K562 (cell line): ENCODE measurements around the gene KCNA1. TPM values are rescaled to one million over a fixed set of nuclear protein-coding genes. Genes with fewer than 3 reads are reported as not detected.

Experiments
- ATAC-seq: fragments of 200-7000 bp; cut with Tn5 transposase; 3 replicates; pipeline ENCODE4 v1.9.1; 2020; ENCODE audit warnings: moderate library complexity
- BruUV-seq: library from RNA; stranded (reverse); fragments of 400-500 nt; replicated peaks from 2 replicates; lab custom pipeline; 2021; lab: Mats Ljungman, UMichigan
- CTCF ChIA-PET: fragments of 300-600 bp; formaldehyde crosslinking; extraction: SDS; loops from one replicate; lab custom pipeline; 2021; ENCODE audit warnings: low intra/inter-chr PET ratio; lab: Yijun Ruan, JAX
- POLR2A ChIA-PET: fragments of 300-600, 350-650 bp; sonication (Branson Sonifier 250); formaldehyde crosslinking; extraction: SDS; loops from one replicate; lab custom pipeline; 2021; ENCODE audit warnings: antibody characterized with exemption, inconsistent platforms; lab: Yijun Ruan, JAX
- DNase-seq, 4 experiments: peaks; one replicate each; pipeline versions ENCODE4 v3.0.0 to v3.0.0-alpha.2; 2011 to 2018; ENCODE audit warnings: low spot score in 3 of 4, mixed read lengths in 3 of 4; ENCODE audit errors: extremely low read depth in 1 of 4
- FAIRE-seq: peaks from 2 replicates; lab custom pipeline; 2011; peaks lifted over from hg19 to GRCh38; lab: Jason Lieb, UNC
- H2AFZ ChIP-seq: 2 replicates; pipeline ENCODE4 v1.6.0; 2011; ENCODE audit warnings: low read depth, low read length, control low read depth, inconsistent platforms
- H3K27ac ChIP-seq: fragments of 200-600 bp; 3 replicates; pipeline ENCODE4 v1.8.0; 2011; ENCODE audit warnings: low read depth, mild to moderate bottlenecking, control low read depth, inconsistent platforms, low read length, moderate library complexity, mixed read lengths; ENCODE audit errors: extremely low read depth
- H3K27me3 ChIP-seq, 2 experiments: fragments of 300-600 bp in 1 of 2; 2 replicates in 1 of 2; 3 replicates in 1 of 2; pipeline versions ENCODE4 v1.6.0 to v1.8.0; 2011; ENCODE audit warnings: inconsistent platforms in 2 of 2, low read length in 2 of 2, mild to moderate bottlenecking in 1 of 2, mixed read lengths in 1 of 2, moderate library complexity in 1 of 2; ENCODE audit not compliant: control insufficient read depth in 2 of 2, insufficient read depth in 2 of 2
- H3K36me3 ChIP-seq: fragments of 300-600 bp; 3 replicates; pipeline ENCODE4 v1.8.0; 2011; ENCODE audit warnings: mild to moderate bottlenecking, low read length, inconsistent platforms; ENCODE audit not compliant: control insufficient read depth, insufficient read depth
- H3K4me1 ChIP-seq, 2 experiments: fragments of 200-600 bp in 1 of 2; replicated peaks in 1 of 2; 2 replicates in 1 of 2; 3 replicates in 1 of 2; pipeline versions ENCODE4 v1.5.1 to v1.8.0; 2011; ENCODE audit warnings: inconsistent platforms in 2 of 2, low read length in 2 of 2, mild to moderate bottlenecking in 1 of 2, mixed read lengths in 1 of 2, moderate library complexity in 1 of 2; ENCODE audit not compliant: control insufficient read depth in 2 of 2, insufficient read depth in 2 of 2
- H3K4me2 ChIP-seq: 2 replicates; pipeline ENCODE4 v1.6.1; 2011; ENCODE audit warnings: low read length, control low read depth, inconsistent platforms, mixed read lengths; ENCODE audit not compliant: insufficient read depth
- H3K4me3 ChIP-seq: fragments of 200-600 bp; sonication (generic), shearing (Covaris generic); 2 replicates; pipeline ENCODE4 v1.5.1; 2016; ENCODE audit warnings: control low read depth, inconsistent platforms
- H3K79me2 ChIP-seq: fragments of 200-600 bp; 3 replicates; pipeline ENCODE4 v1.8.0; 2011; ENCODE audit warnings: low read length, inconsistent platforms; ENCODE audit not compliant: control insufficient read depth, insufficient read depth
- H3K9ac ChIP-seq, 2 experiments: 2 replicates each; pipeline versions ENCODE4 v1.6.0 to v1.6.1; 2011; ENCODE audit warnings: low read depth in 2 of 2, low read length in 2 of 2, control low read depth in 1 of 2, inconsistent platforms in 1 of 2, mild to moderate bottlenecking in 1 of 2, mixed read lengths in 1 of 2; ENCODE audit not compliant: insufficient read depth in 1 of 2
- H3K9me1 ChIP-seq: one replicate; pipeline ENCODE4 v1.6.0; 2011; ENCODE audit warnings: inconsistent platforms, mild to moderate bottlenecking, low read length, moderate library complexity; ENCODE audit not compliant: control insufficient read depth, insufficient read depth
- H3K9me3 ChIP-seq: replicated peaks from 2 replicates; pipeline ENCODE4 v1.5.1; 2011; ENCODE audit warnings: low read depth, low read length, inconsistent platforms; ENCODE audit not compliant: control insufficient read depth, insufficient read depth
- H4K20me1 ChIP-seq: replicated peaks from 2 replicates; pipeline ENCODE4 v1.6.1; 2011; ENCODE audit warnings: low read length, inconsistent platforms, mixed read lengths; ENCODE audit not compliant: control insufficient read depth, insufficient read depth
- DLX4 ChIP-seq: fragments of 250-450 bp; sonication (Bioruptor Pico); IDR thresholded peaks from 2 replicates; pipeline ENCODE4 v1.6.1; 2021; ENCODE audit warnings: mild to moderate bottlenecking
- MCM2 ChIP-seq: fragments of 450-650 bp; IDR thresholded peaks from 2 replicates; pipeline ENCODE4 v1.6.1; 2017; ENCODE audit warnings: low read depth, mild to moderate bottlenecking
- NCOR1 ChIP-seq: fragments of 450-650 bp; IDR thresholded peaks from 2 replicates; pipeline ENCODE4 v1.6.1; 2016; ENCODE audit warnings: mild to moderate bottlenecking, moderate library complexity
- PHB ChIP-seq: fragments of 250-450 bp; sonication (Bioruptor Pico); IDR thresholded peaks from 2 replicates; pipeline ENCODE4 v1.5.0; 2021
- RNF219 ChIP-seq: fragments of 250-450 bp; sonication (Bioruptor Pico); IDR thresholded peaks from 2 replicates; pipeline ENCODE4 v1.5.0; 2022; ENCODE audit warnings: mild to moderate bottlenecking
- WGBS: fragments of 100-300 bp; shearing (Covaris generic); methylation state at CpG from one replicate; pipeline ENCODE4 v1.1.6; 2016; ENCODE audit warnings: low coverage, mixed read lengths; ENCODE audit not compliant: insufficient coverage; ENCODE audit errors: missing lambda C conversion rate; 5-methylcytosine and 5-hydroxymethylcytosine counted together
- in situ Hi-C: fragments of 300-500 bp; cut with MboI; formaldehyde crosslinking; loops from 4 replicates; pipeline ENCODE4 v1.15.0; 2018; ENCODE audit warnings: inconsistent platforms, mixed read lengths
- intact Hi-C: fragments of 100-400 bp; cut with micrococcal nuclease; formaldehyde crosslinking; loops from 2 replicates; pipeline ENCODE4 v1.14.2; 2022
- polyA plus RNA-seq, 8 experiments: library from polyadenylated mRNA; depleted of rRNA in 4 of 8; stranded (reverse) in 5 of 8; unstranded in 3 of 8; fragments of >200 nt; fragmentation: Nextera tagmentation in 2 of 8; fragmentation: Illumina TruSeq in 1 of 8; extraction: Ambion mirVana in 2 of 8; extraction: Trizol in 1 of 8; gene quantifications; 2 replicates each; pipeline versions ENCODE4 v1.2.1 to v1.2.3, GENCODE V29; 2011 to 2014; ENCODE audit warnings: inconsistent platforms in 1 of 8, missing spikeins in 1 of 8
- total RNA-seq, 7 experiments: library from RNA; depleted of rRNA in 6 of 7; stranded (reverse); fragments of >200 nt in 6 of 7; fragmentation: Illumina TruSeq in 2 of 7; extraction: Trizol in 2 of 7; gene quantifications; 2 replicates each; pipeline versions ENCODE4 v1.2.1 to v1.2.3, GENCODE V29; 2011 to 2021; ENCODE audit warnings: low replicate concordance in 1 of 7
- TF ChIP-seq, protein P1 (sequence below): fragments of 450-650 bp; formaldehyde crosslinking; IDR thresholded peaks from 2 replicates; pipeline ENCODE4 v1.4.0; 2020; ENCODE audit warnings: mild to moderate bottlenecking, moderate library complexity

KCNA1 gene
- total and polyA plus RNA-seq, 9 of the 15 experiments (the other 6 are each of a cell fraction or from before 2014, with no cell fraction given) = not detected

GRCh38 chr12:4909410-4909733 is 333 bp upstream of the KCNA1 start:
- intact Hi-C loops (no loop called here), in situ Hi-C loops (no loop called here)
- H3K9me3 ChIP-seq = no peaks in the 10 kb centered on the region
- no peaks in the 10 kb centered on the region for H3K79me2 ChIP-seq
- no peak overlapping the region for H3K27ac ChIP-seq
- no peak overlapping the region for H2AFZ ChIP-seq
- no peaks in the 10 kb centered on the region for H3K36me3 ChIP-seq
- BruUV-seq = no TSS peak
- no peaks in the 10 kb centered on the region for H3K9me1 ChIP-seq
- CTCF ChIA-PET = no interaction called here
- WGBS = no CpG with 5 or more reads among the region's 24 CpGs
- no peak overlapping the region for H3K9ac ChIP-seq
- no peaks in the 10 kb centered on the region; a peak in 1 of 5 replicates for H3K4me1 ChIP-seq
- H3K27me3 ChIP-seq = peaks cover 2 to 34% of the 10 kb centered on the region in 2 experiments; a peak in 3 of 5 replicates
- TF ChIP-seq, protein P1, sequence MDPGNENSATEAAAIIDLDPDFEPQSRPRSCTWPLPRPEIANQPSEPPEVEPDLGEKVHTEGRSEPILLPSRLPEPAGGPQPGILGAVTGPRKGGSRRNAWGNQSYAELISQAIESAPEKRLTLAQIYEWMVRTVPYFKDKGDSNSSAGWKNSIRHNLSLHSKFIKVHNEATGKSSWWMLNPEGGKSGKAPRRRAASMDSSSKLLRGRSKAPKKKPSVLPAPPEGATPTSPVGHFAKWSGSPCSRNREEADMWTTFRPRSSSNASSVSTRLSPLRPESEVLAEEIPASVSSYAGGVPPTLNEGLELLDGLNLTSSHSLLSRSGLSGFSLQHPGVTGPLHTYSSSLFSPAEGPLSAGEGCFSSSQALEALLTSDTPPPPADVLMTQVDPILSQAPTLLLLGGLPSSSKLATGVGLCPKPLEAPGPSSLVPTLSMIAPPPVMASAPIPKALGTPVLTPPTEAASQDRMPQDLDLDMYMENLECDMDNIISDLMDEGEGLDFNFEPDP (CRISPR knock-in tag) = no peak
- TF ChIP-seq DLX4 (CRISPR knock-in tag) (no peak), NCOR1 (no peak), RNF219 (CRISPR knock-in tag) (no peak), PHB (CRISPR knock-in tag) (no peak), MCM2 (no peak)
- H3K4me2 ChIP-seq = no peak overlapping the region
- H3K4me3 ChIP-seq = no peak overlapping the region
- no peak for ATAC-seq
- no peak for FAIRE-seq
- POLR2A ChIA-PET = no interaction called here
- no peak for DNase-seq
- H4K20me1 ChIP-seq = no peaks in the 10 kb centered on the region
